Stimulated activated CD8-positive, alpha-beta memory T cell treated with anti-CD3 and anti-CD28 coated beads, Interleukin-4, amount 100 ng/mL, for 48 hours (primary cell): ENCODE data around the gene SYS1.

Experiments
- DNase-seq: peaks from one replicate; pipeline ENCODE4 v3.0.0-alpha.2; 2020

Gene SYS1

DNA sequence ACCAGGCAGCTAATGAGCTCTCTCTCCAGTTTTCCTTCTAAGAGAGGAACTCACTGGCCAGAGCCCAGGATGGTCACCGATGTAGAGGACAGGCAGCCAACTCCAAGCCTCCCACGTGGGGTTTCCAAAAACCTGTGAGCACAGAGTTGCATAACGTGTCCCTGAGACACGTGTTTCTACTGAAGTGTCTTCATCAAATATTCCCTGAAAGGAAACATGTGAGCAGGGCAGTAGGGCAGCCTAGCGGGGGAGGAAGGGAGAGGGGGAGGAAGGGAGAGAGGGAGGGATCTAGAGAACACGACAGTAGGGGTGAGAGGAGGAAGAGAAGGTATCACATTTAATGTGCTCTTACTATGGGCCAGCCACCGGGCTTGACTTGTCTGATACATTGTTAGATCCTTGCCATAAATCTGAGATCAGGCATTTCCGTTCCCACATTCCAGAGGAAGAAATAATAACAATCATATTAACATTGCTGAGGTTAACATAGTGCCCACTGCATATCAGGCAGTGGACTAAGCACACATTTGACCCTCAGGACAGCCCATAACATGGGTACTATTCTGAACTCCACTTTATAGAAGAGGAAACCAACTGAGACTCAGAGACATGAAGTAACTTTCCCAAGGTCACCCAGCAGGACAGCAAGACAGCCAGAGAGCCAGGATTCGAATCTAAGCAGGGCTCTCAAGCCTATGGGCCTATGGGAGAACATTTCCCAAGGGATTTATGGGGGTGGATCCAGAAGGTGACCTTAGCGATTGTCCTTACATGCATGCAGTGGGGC is 4.5 kb upstream of the SYS1 start:
- DNase-seq = no peak

DNA sequence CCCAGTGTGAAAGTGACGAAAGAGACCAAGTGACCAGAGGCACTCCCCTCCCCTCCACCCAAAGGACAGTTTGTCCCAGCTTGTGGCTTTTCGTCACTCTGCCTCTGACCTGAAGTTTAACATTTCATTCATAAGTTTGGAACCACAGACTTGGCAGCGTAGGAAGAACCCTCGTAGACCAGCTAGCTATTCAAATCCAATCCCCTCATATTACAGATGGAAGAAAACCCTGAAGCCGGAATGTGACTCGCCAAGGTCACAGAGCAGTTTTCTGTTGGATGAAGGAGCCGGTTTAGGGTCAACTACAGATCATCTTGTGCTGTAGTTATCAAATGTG is 3.9 kb upstream of the SYS1 start:
- no peak for DNase-seq

DNA sequence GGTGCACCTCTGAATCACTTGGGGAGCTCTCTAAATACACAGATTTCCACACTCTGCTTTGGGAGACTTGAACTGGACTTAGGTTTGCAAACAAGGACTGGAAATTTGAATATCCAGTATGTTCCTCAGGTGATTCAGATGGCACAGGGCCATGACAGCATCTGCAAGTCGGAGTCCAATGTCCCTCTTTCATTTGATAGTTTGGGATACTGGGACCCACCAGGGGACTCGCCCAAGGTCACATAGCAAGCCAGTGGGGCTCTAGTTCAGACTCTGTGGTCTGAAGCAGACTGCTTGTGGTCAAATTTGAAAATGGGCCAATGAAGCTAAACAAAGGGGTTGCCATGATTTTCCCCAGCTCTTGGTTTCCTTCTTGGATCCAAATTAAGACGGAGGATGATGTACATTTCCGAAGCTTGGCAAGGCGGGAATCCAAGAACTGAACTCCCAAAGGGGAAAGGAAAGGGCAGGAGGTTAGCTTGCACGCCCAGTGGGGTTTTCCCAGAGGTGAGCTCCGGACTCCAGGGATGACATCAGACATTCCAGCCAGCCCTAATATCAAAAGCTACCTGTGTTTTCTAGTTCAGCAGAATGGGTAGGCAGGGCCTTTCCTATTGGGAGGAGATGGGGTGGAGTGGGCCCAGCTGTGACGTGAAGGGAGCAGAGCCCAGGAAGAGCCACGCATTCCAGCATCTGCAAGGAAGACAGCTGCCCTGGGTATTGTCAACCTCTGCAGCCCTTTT is 3.4 kb upstream of the SYS1 start:
- no peak for DNase-seq

DNA sequence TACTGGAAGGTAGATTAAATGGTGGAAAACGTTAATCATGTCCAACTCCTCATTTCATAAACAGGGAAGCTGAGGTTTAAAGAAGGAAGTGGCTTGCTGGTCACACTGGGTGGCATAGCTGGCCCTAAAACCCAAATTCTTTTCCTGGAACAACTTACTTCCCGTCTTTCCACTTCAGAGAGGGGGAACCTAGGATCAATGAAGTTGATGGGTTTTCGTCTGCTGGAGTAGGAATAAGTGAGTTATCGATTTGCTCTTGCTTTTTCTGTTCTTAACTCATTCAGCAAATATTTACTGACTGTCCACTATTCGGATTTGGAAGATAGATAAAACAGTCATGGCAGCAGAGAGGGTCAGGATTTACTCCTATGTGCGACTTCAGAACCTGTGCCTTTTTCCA is 1.2 kb upstream of the SYS1 start:
- no peak for DNase-seq

DNA sequence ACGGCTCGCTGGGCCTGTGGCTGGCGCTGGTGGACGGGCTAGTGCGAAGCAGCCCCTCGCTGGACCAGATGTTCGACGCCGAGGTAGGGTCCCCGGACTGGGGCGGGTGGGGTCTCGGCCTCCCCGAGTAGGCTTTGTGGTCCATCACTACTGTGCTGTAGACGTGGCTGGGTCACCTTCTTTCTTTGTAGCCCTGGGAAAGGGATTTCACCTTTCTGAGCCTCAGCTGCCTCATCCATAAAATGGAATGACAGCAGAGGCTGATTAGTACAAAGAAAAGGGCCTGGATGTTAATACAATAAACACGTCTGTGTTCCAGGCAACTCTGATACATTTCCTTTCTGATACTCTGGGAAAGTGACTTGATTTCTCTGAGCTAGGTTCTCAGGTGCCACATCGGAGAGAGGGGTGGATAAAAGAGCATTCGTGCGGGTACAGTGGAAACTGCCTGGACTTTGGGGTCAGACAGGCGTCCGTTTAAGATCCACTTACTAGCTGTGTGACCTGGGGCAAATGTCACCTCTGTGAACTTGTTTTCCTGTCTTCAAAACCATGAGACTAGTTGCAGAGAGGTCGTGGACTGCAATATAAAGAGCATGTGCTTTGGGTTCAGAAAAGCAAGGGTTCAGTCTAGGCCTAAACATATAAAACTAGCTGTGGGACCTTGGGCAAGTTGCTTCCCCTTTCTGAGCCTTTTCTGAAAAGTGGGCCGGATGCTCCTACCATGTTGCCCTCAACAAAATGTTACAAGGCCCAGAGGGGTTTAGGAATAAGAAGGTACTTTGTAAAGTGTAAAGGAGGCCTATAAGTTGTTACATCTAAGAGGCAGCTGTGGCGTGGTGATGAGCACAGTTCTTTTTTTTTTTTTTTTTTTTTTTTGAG is 896 bp downstream of the SYS1 start:
- no peak for DNase-seq

DNA sequence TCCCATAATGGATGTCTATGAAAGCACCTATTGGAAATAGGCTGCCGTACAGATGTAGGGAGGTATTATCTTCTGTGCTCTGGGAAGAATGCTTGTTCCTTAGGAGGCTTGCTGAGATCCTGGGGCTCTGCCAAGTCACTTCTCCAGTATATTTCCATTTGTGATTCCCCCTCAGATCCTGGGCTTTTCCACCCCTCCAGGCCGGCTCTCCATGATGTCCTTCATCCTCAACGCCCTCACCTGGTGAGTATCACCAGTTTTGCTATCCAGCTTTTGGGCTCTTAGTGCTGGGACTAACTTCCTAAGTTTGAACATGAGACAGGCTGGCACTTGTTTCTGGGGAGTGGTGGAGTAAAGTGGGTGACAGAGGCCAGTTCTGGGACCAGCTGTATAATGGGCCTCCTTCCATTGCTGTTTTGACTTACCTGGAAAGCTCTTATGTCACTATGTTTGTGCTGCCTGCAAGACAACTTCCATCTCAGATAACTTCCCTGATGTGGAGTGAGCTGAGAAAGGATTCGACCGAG is 2.6 kb downstream of the SYS1 start:
- peak; percentile 15 for DNase-seq

GRCh38 chr20:45366192-45366591 is 3.2 kb downstream of the SYS1 start:
- no peak for DNase-seq

GRCh38 chr20:45366631-45367030 is 3.7 kb downstream of the SYS1 start:
- DNase-seq = no peak

GRCh38 chr20:45367126-45367525 is 4.2 kb downstream of the SYS1 start:
- no peak for DNase-seq

DNA sequence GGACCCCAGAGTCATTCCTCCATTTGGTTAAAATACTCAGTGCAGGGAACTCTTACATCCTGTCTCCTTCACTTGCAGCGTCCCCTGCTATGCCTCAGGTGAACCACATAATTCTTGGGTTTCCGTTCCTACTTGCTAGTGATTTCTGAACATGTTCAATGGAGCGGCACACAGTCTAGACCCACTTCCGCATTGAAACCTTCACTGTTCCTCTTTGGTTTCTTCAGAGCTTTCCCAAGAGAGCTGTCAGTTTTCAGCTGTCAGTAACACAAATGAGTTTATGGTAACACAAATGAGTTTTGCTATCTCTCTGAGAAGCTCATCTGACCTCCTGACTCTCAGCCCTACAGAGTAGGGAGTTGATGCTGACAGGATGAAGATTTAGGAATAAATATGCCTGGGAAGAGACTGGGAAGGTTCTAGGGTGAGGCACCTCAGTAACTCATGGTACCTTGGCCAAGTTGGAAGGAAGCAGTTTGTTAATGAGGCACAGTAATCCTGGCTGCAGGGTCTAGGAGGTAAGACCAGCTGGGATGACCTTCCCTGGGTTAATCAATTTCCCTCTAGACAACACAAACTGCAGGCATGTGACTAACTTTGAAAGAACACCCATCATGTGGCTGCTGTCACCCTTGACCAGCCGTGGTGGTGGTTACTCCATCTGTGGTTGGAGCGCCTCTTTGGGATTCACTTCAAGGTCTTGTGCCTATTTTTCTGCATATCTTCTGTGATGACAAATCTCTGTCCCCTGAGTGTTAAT is 5.4 kb downstream of the SYS1 start:
- peak; percentile 34 for DNase-seq

GRCh38 chr20:45370571-45371160 is 7.7 kb downstream of the SYS1 start:
- DNase-seq = peak; percentile 14

DNA sequence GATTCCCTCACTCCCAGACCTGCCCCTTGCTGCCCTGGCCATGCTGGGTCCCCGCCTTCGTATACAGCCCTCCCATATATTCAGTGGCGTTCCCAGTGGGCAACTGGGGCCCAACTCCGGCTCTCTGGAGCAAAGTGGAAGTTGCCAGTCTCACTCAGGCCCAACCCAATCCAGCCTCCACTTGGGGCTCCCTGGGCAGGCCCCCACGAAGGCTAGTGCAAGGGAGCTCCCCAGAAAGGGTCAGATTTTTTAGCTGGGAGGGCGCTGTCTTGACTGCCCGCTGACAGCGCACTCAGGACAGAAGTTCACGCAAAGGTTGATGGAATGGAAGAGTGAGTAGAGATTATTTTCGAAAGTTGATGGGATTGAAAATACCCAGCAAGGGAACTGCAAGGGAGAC is 9.3 kb downstream of the SYS1 start:
- no peak for DNase-seq

DNA sequence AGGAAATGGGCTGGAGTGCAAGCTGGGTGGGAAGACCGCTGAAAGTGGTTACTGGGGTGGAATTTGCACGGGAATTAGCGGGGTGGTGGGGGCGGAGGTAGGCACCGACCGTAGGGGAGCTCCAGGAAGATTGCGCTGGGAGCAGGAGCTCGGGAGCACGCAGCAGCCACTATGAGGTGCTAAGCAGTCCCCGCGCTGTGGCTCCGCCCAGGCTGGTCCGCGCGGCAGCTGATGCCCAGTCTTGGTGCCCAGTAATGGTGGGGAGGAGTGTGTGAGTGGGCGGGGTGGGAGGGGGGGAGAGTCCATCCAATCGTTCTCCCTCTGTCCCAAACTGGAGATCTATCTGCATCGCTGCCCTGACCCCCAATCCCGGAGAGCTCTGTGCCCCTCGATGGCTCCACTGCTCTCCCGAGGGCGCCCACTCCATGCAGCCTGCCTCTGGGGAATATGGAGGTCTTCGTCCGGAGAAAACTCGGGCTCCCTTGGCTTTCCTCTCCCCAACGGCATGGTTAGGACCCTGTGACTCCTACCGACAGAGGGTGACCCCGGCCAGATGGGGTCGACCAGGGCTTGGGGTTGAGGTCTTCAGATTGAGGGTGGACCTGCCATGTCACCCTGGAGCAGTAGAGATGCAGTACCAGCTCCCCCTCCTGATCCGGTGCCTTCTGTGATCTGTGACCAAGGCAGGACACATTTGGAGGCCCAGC is 9.8 kb downstream of the SYS1 start:
- DNase-seq = no peak

DNA sequence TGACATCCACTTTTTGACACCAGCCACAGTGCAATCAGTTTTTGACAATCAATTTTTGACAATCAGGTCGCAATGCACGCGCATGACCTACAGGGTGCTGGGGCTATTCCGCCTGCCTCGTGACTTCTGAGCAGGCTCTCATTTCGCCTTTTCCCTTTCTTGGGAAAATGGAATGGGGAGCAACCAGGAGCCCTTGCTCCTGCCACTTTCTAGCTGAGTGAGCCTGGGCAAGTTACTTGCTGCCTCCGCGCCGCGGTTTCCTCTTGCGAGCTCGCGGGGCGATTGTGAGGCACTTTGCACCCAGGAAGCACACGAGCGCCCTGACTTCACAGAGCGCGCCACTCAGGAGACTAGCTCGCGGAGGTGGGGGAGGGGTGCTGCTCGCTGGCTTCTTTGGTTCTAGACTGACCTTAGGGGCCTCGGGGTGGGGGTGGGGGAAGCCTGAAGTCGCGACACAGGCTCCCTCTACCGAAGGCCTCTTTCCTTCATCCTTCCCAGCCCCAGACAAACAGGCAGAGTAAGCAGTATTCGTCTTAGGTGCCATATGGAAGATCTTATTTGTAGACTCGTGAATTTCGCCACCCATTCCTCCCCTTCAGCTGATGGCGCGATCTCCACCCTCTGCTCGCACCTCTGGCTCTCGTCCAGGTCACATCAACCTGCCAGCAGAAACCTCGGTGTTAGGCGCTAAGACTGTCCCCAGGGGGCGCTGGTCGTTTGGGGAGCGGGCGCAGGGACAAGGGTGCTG is 10.6 kb downstream of the SYS1 start:
- DNase-seq = peak; percentile 96

DNA sequence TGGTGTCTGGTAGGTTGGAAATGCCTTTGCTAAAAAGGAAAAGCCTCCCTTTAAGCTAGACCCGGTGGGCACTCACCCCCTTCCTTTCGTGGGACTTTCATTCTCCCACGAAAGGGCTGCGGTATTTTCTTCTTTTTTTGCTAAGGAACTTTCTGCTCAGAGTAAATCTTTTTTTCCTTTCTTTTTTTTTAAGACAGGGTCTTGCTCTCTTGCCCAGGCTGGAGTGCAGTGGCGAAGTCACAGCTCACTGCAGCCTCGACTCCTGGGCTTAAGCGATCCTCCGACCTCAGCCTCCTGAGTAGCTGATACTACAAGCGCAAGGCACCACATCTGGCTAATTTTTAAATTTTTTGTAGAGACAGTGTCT is 11.1 kb downstream of the SYS1 start:
- DNase-seq = no peak

DNA sequence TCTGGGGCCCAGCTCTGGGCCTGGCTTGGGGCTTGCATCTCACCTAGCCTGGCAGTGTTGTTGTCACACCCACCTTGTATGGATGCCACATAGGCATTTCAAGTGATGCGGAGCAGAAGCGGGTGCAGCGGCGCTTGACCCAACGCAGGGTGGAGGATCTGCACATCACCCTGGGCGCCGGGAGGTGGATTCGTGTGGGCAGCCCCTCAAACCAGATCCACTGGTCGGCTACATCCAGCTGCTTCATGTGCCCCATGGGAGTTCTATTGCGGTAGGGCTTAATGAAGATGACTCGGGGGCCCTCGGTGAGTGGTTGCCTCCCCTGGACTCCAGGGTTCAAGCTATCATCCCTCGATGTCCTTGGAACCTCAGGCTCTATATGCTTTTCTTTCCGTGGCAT is 12.0 kb downstream of the SYS1 start:
- DNase-seq = no peak

GRCh38 chr20:45377269-45377668 is 14.3 kb downstream of the SYS1 start:
- no peak for DNase-seq

DNA sequence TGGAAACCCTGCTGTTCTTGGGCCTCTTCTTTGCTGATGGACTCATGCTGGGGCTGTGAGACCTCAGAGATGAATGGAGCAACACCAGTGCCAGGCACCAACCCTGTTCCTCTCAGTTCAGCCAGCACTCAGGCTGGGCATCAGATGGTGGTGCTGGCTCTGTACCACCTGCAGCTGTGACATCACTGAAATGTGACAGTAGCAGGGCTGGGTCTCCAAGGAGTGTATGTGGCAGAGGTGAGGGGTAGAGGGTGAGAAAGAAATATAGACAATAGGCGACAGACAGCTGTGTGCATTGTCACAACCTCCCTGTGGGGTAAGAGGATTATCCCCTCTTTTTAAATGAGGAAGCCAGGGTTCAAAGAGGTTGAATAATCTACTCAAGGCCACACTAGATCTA is 15.2 kb downstream of the SYS1 start, which contains the start of gene TP53TG5:
TSS of gene TP53TG5 (minus strand) at position 135 of the 400 bp plus-strand sequence. CDS start at position 46, 89 bp downstream.
- no peak for DNase-seq

DNA sequence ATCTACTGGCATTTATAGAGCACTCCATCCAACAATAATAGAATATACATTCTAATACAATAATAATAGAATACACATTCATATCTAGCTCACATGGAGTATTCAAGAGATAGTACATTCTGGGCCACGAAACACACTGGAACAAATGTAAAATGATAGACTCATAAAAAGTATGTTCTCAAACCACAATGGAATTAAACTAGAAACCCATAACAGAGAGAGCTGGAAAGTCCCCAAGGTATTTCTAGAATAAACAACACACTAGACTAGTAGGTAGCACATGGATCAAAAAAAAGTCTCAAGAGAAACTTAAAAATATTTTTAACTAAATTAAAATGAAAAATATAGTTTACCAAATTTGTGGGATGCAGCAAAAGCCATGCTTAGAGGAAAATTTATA is 24.3 kb downstream of the SYS1 start:
- no peak for DNase-seq

DNA sequence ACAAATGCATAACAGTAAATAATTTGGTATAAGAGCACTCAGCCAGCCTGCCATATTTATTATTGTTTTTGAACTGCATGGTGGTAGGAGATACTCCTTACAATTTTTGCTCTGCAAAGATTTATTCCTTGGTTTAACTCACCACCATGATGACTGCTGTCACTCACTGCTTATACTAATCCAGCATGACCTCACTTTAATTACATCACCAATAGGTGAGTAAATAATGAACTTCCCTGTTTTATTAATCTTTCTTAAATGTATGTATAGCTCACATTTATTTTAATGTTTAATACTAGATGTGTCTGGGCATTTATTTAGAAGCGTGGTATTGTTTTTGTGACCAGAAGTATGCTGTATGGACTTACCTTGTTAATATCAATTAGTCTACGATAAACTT is 28.0 kb downstream of the SYS1 start:
- no peak for DNase-seq

- DNase-seq = no peak
Observed at GRCh38 chr20:45391559-45391958, 28.6 kb downstream of the SYS1 start.
